ENCODE data around the gene MAGED2. TPM values are rescaled to one million over a fixed set of nuclear protein-coding genes. Genes with fewer than 3 reads are reported as not detected.

Gene MAGED2
- polyA plus RNA-seq, 1 of the 3 experiments (the other 2 are of a cell fraction) = 202 TPM

DNA sequence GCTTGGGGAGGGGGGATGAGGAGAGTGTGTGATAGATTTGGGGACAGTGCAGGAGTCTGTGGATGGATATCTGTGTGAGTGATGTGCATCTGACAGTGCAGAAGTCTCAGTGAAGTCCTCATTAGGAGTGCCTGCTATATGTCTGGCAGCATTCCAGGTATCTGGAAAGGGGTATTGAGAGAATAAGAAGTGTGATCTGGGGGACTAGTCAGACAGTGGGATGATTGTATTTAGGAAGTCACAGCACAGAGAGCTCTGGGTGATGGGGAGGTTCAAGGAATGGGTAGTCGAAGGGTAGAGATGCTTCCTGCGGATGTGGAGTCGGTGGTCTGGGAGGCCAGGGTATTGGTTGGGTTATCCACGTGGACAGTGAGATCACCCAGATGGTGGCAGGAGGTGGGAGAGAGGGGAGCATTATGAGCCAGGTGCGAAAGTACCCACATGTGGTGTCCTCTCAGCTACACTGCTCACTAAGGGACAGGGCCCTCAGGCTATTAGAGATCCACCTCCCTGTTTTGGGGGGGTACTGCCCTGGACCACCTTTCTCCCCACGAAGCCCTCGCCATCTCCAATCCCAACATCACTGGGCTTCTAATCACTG is 9.8 kb downstream of the MAGED2 start:
- Histone ChIP-seq H3K9me3 (no peaks in the 10 kb centered on the region), H3K4me1 (ENCODE audit: control insufficient read depth in 1 of 2, insufficient read depth in 2 of 2, low read depth in 1 of 2, low read length in 1 of 2) (peaks cover 0 to 2% of the 10 kb centered on the region in 2 experiments; a peak in 1 of 4 replicates), H3K79me2 (ENCODE audit: insufficient read depth) (no peaks in the 10 kb centered on the region), H2AFZ (ENCODE audit: low read depth) (no peak overlapping the region), H3K27ac (ENCODE audit: low read depth in 2 of 2, low read length in 1 of 2) (no peak overlapping the region), H3K9me2 (no peaks in the 10 kb centered on the region), H4K20me1 (ENCODE audit: insufficient read depth) (peaks cover 6% of the 10 kb centered on the region), H3K4me3 (ENCODE audit: low read depth in 2 of 2, low read length in 1 of 2) (no peak overlapping the region), H3K9ac (no peak overlapping the region), H3K4me2 (no peak overlapping the region), H3K27me3 (ENCODE audit: insufficient read depth) (no peaks in the 10 kb centered on the region; the same call in 1 of the 2 replicates), H3F3A (replicated peaks; ENCODE audit: insufficient read depth) (peaks cover 10% of the 10 kb centered on the region), H3K36me3 (replicated peaks in 1 of 2; ENCODE audit: control insufficient read depth in 1 of 2, insufficient read depth in 2 of 2, low read length in 1 of 2) (peaks cover 28 to 35% of the 10 kb centered on the region in 2 experiments)
- 49% methylated on average over 7 of the region's 7 CpGs for WGBS (ENCODE audit: low lambda C conversion rate)
- TF ChIP-seq FOSL2 (IDR thresholded peaks at IDR 0.05; ENCODE audit: borderline replicate concordance, low read depth) (no peak), POLR2AphosphoS5 (IDR thresholded peaks at IDR 0.05; ENCODE audit: low read depth, low read length) (peak; percentile 11; the same call in 1 of the 2 replicates)
- ChIA-PET POLR2A (interaction anchor here (0.8 kb wide), 1 partner anchor 9 kb away, joined by 4 read pairs; no protein-coding TSS in a partner anchor), CTCF (no interaction called here)
- DNase-seq = peak; percentile 42

DNA sequence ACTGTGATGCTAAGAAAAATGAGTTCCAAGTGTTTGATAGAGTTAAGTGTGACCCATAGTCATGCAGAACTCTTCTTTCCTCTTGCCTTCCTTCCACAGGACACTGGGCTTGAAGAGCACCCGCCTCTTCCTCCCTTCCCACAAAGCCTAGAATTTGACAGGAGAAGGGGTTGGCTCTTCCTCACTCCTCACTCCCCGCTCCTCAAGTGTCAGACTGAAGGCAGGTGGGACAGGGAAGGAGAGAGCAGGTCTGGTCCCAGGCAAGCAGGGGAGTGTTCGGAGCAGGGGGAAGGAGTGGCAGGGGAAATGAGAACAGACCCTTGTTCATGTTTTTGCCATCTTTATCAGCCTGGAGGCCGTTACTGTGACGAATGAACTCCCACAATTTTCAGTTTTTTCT is 10.7 kb downstream of the MAGED2 start:
- Histone ChIP-seq H3K4me3 (ENCODE audit: low read depth in 2 of 2, low read length in 1 of 2) (no peak overlapping the region), H3K36me3 (replicated peaks in 1 of 2; ENCODE audit: control insufficient read depth in 1 of 2, insufficient read depth in 2 of 2, low read length in 1 of 2) (peaks cover 24 to 28% of the 10 kb centered on the region in 2 experiments), H3K9me3 (no peaks in the 10 kb centered on the region), H4K20me1 (ENCODE audit: insufficient read depth) (no peaks in the 10 kb centered on the region), H3K79me2 (ENCODE audit: insufficient read depth) (no peaks in the 10 kb centered on the region), H3K4me2 (no peak overlapping the region), H3K9me2 (no peaks in the 10 kb centered on the region), H3K27ac (ENCODE audit: low read depth in 2 of 2, low read length in 1 of 2) (no peak overlapping the region), H3K4me1 (ENCODE audit: control insufficient read depth in 1 of 2, insufficient read depth in 2 of 2, low read depth in 1 of 2, low read length in 1 of 2) (peaks cover 0 to 2% of the 10 kb centered on the region in 2 experiments; a peak in 1 of 4 replicates), H3K27me3 (ENCODE audit: insufficient read depth) (no peaks in the 10 kb centered on the region), H3F3A (replicated peaks; ENCODE audit: insufficient read depth) (peaks cover 10% of the 10 kb centered on the region), H2AFZ (ENCODE audit: low read depth) (no peak overlapping the region), H3K9ac (no peak overlapping the region)
- DNase-seq = no peak
- ChIA-PET CTCF (no interaction called here), POLR2A (interaction anchor here (0.8 kb wide), 1 partner anchor 10 kb away, joined by 4 read pairs; no protein-coding TSS in a partner anchor)
- no peak for TF ChIP-seq POLR2AphosphoS5 (IDR thresholded peaks at IDR 0.05; ENCODE audit: low read depth, low read length)
- TF ChIP-seq SIN3A (IDR thresholded peaks at IDR 0.05; ENCODE audit: borderline replicate concordance, low read depth, low read length) = no peak
- no peak for TF ChIP-seq RXRA (IDR thresholded peaks at IDR 0.05; ENCODE audit: borderline replicate concordance, low read depth)
- no peak for TF ChIP-seq RFX5 (IDR thresholded peaks at IDR 0.05; ENCODE audit: low read length)
- no peak for TF ChIP-seq ELF1 (IDR thresholded peaks at IDR 0.05)
- TF ChIP-seq TCF12 (IDR thresholded peaks at IDR 0.05) = no peak
- no peak for TF ChIP-seq MEF2A (IDR thresholded peaks at IDR 0.05; ENCODE audit: borderline replicate concordance, low read depth)
- no peak for TF ChIP-seq GABPA (IDR thresholded peaks at IDR 0.05; ENCODE audit: low read depth)
- no peak for TF ChIP-seq JUND (IDR thresholded peaks at IDR 0.05)
- TF ChIP-seq, protein P1, sequence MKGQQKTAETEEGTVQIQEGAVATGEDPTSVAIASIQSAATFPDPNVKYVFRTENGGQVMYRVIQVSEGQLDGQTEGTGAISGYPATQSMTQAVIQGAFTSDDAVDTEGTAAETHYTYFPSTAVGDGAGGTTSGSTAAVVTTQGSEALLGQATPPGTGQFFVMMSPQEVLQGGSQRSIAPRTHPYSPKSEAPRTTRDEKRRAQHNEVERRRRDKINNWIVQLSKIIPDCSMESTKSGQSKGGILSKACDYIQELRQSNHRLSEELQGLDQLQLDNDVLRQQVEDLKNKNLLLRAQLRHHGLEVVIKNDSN (IDR thresholded peaks at IDR 0.05; ENCODE audit: borderline replicate concordance, low read depth) = no peak
- no peak for TF ChIP-seq SMC3 (IDR thresholded peaks at IDR 0.05; ENCODE audit: low read depth, low read length)
- no peak for TF ChIP-seq GATA2 (CRISPR knock-in tag; IDR thresholded peaks at IDR 0.05)
- no peak for TF ChIP-seq MXI1 (IDR thresholded peaks at IDR 0.05; ENCODE audit: low read depth, low read length)
- no peak for TF ChIP-seq FOSL2 (IDR thresholded peaks at IDR 0.05; ENCODE audit: borderline replicate concordance, low read depth)
- TF ChIP-seq TAF1 (IDR thresholded peaks at IDR 0.05; ENCODE audit: borderline replicate concordance, low read depth, low read length) = no peak
- WGBS (ENCODE audit: low lambda C conversion rate) = 37% methylated on average over 5 of the region's 5 CpGs

Data from SK-N-SH (cell line).